ENCODE measurements around the gene GARS1. TPM values are rescaled to one million over a fixed set of nuclear protein-coding genes. Genes with fewer than 3 reads are reported as not detected.

Gene GARS1
- total and polyA plus RNA-seq, 9 of the 15 experiments (the other 6 are each of a cell fraction or from before 2014, with no cell fraction given): 142 to 769 (median 272) TPM

- TF ChIP-seq CTCF (IDR thresholded peaks at IDR 0.05 in 2 of 3, conservative IDR thresholded peaks at IDR 0.05 in 1 of 3; ENCODE audit: insufficient read depth in 2 of 3, low read depth in 1 of 3, low read length in 3 of 3): peak in 1 of 3 experiments; percentile 26; a peak in 1 of 6 replicates
- no peak for TF ChIP-seq RFX5 (IDR thresholded peaks at IDR 0.05; ENCODE audit: low read depth, low read length)
- no peak for TF ChIP-seq CEBPZ (IDR thresholded peaks at IDR 0.05; ENCODE audit: borderline replicate concordance, low read depth, low read length)
- no peak for TF ChIP-seq CREB3L1 (IDR thresholded peaks at IDR 0.05; ENCODE audit: borderline replicate concordance, low read depth)
- TF ChIP-seq TCF3 (CRISPR knock-in tag; IDR thresholded peaks at IDR 0.05): peak; percentile 47; the same call in 1 of the 2 replicates
- no peak for TF ChIP-seq CTCFL (IDR thresholded peaks at IDR 0.05; ENCODE audit: borderline replicate concordance, insufficient read depth, low read depth, low read length, poor library complexity, severe bottlenecking)
- no peak for TF ChIP-seq BCOR (IDR thresholded peaks at IDR 0.05)
- no peak for TF ChIP-seq ZNF511 (CRISPR knock-in tag; IDR thresholded peaks at IDR 0.05)
- peak; percentile 55 for TF ChIP-seq CBFA2T3 (IDR thresholded peaks at IDR 0.05)
- TF ChIP-seq HDAC2 (IDR thresholded peaks at IDR 0.05): no peak
- no peak for TF ChIP-seq ZNF561 (CRISPR knock-in tag; conservative IDR thresholded peaks at IDR 0.05)
- TF ChIP-seq ZNF766 (CRISPR knock-in tag; conservative IDR thresholded peaks at IDR 0.05): 0 out of 2 replicates have a peak, but pooled peaks have one; percentile 32
- TF ChIP-seq ZNF277 (CRISPR knock-in tag; IDR thresholded peaks at IDR 0.05; ENCODE audit: borderline replicate concordance): no peak
- TF ChIP-seq CBFA2T2 (conservative IDR thresholded peaks at IDR 0.05): peak; percentile 19; the same call in 1 of the 2 replicates
These were observed 32.2 kb upstream of the GARS1 start (continued) for GRCh38 chr7:30562498-30562897.
